HG02970 (cell line): ENCODE data around the gene CAPN2.
A peak's percentile ranks its signal among the peaks of the same experiment; 100 is the strongest.

Experiments used
- ATAC-seq: cut with Tn5 transposase; IDR thresholded peaks from one replicate; pipeline ENCODE4 v1.9.1; 2021; ENCODE audit warnings: mild to moderate bottlenecking, moderate library complexity, moderate number of reproducible peaks; ENCODE audit not compliant: unreplicated experiment, low FRiP score

The CAPN2 gene

GRCh38 chr1:223715604-223716172 is 3.3 kb downstream of the CAPN2 start:
- no peak for ATAC-seq

GRCh38 chr1:223716302-223716862 is 4.0 kb downstream of the CAPN2 start:
- no peak for ATAC-seq

- no peak for ATAC-seq
These were observed 4.8 kb downstream of the CAPN2 start for GRCh38 chr1:223717123-223717522.

- ATAC-seq = no peak
These were observed 5.5 kb downstream of the CAPN2 start for GRCh38 chr1:223717695-223718363.

- no peak for ATAC-seq
These were observed 6.5 kb downstream of the CAPN2 start for GRCh38 chr1:223718850-223719249.

GRCh38 chr1:223720971-223721591 is 8.7 kb downstream of the CAPN2 start:
- ATAC-seq = no peak

- no peak for ATAC-seq
These were observed 9.6 kb downstream of the CAPN2 start for GRCh38 chr1:223721658-223722607.

GRCh38 chr1:223723351-223723904 is 11.1 kb downstream of the CAPN2 start:
- ATAC-seq = no peak

GRCh38 chr1:223724376-223724775 is 12.0 kb downstream of the CAPN2 start:
- no peak for ATAC-seq

- no peak for ATAC-seq
These were observed 13.2 kb downstream of the CAPN2 start for GRCh38 chr1:223725578-223725977.

- ATAC-seq = peak; percentile 63
These were observed 14.2 kb downstream of the CAPN2 start for GRCh38 chr1:223726380-223727001.

- no peak for ATAC-seq
These were observed 15.2 kb downstream of the CAPN2 start for GRCh38 chr1:223727541-223727940.

- ATAC-seq = no peak
These were observed 17.6 kb downstream of the CAPN2 start for GRCh38 chr1:223729906-223730305.

GRCh38 chr1:223730479-223731132 is 18.3 kb downstream of the CAPN2 start:
- ATAC-seq = no peak

- ATAC-seq = no peak
These were observed 18.9 kb downstream of the CAPN2 start for GRCh38 chr1:223731133-223731770.

- no peak for ATAC-seq
These were observed 20.9 kb downstream of the CAPN2 start for GRCh38 chr1:223732993-223733798.

- no peak for ATAC-seq
These were observed 21.8 kb downstream of the CAPN2 start for GRCh38 chr1:223733898-223734852.
